ENCODE measurements around the gene AGPAT2.

Gene AGPAT2

DNA sequence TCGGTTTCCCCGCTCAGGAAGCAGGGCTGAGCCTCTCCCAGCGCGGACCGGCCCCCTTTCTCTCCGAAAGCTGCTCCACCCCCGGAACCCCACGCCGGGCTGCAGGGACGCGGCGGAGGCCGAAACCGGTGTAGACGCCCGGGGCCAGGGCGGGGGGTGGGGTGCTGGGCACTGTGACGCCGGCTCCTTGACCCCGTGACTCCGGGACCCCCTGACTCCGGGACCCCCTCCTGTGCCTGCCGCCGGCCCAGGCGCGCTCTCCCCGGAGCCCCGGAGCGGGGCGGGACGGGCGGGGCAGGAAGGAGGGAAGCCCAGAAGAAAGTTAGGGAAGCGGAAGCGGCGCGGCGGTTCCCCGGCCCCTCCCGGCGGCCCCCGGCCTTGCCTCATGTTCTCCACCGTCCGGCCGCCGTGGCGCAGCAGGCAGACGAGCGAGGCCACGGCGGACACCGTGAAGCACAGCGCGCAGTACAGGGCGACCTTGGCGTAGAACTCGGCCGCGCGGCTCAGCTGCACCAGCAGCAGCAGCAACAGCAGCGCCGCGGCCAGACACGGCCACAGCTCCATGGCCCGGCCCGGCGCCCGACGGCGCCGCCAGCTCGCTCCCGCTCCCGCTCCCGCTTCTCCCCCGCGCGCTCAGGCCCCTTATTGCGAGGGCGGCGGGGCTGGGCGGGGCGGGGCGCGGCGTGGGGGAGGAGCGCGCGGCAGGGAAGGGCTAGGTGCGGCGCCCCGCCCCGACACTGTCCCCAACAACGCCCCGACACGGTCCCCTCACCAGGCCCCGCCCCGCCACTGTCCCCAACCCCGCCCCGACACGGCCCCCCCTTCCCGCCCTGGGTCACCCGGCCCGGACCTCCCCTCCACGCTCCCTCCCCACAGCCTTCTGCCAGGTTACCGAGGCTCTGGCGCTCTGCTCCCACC lies at the start of gene AGPAT2 (continued):
- TF ChIP-seq, protein P1, sequence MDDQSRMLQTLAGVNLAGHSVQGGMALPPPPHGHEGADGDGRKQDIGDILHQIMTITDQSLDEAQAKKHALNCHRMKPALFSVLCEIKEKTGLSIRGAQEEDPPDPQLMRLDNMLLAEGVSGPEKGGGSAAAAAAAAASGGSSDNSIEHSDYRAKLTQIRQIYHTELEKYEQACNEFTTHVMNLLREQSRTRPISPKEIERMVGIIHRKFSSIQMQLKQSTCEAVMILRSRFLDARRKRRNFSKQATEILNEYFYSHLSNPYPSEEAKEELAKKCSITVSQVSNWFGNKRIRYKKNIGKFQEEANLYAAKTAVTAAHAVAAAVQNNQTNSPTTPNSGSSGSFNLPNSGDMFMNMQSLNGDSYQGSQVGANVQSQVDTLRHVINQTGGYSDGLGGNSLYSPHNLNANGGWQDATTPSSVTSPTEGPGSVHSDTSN (CRISPR knock-in tag; IDR thresholded peaks at IDR 0.05), result no peak
- TF ChIP-seq ZNF426 (tag by site-specific recombination; IDR thresholded peaks at IDR 0.05) (no peak), ZNF211 (tag by site-specific recombination; IDR thresholded peaks at IDR 0.05; ENCODE audit: low read depth) (no peak), SETDB1 (IDR thresholded peaks at IDR 0.05; ENCODE audit: insufficient read length, low read length) (no peak), ZNF394 (tag by site-specific recombination; IDR thresholded peaks at IDR 0.05; ENCODE audit: borderline replicate concordance) (no peak), GFI1B (tag by site-specific recombination; IDR thresholded peaks at IDR 0.05) (no peak), BCL11A (tag by site-specific recombination; IDR thresholded peaks at IDR 0.05; ENCODE audit: low read depth) (no peak), ZNF404 (tag by site-specific recombination; IDR thresholded peaks at IDR 0.05) (no peak), ZNF311 (tag by site-specific recombination; IDR thresholded peaks at IDR 0.05; ENCODE audit: borderline replicate concordance) (no peak), ZNF174 (tag by site-specific recombination; IDR thresholded peaks at IDR 0.05) (no peak), ZNF157 (tag by site-specific recombination; IDR thresholded peaks at IDR 0.05) (no peak), ZNF560 (tag by site-specific recombination; IDR thresholded peaks at IDR 0.05; ENCODE audit: borderline replicate concordance) (no peak), ZNF366 (tag by site-specific recombination; conservative IDR thresholded peaks at IDR 0.05) (peak; percentile 54), ZNF24 (tag by site-specific recombination; IDR thresholded peaks at IDR 0.05) (no peak), ZNF792 (tag by site-specific recombination; IDR thresholded peaks at IDR 0.05) (no peak), ZNF302 (tag by site-specific recombination; IDR thresholded peaks at IDR 0.05; ENCODE audit: low read depth) (no peak), ZNF121 (tag by site-specific recombination; IDR thresholded peaks at IDR 0.05) (no peak), ZNF777 (tag by site-specific recombination; IDR thresholded peaks at IDR 0.05; ENCODE audit: borderline replicate concordance) (no peak), KLF8 (tag by site-specific recombination; IDR thresholded peaks at IDR 0.05) (peak; percentile 78; the same call in 1 of the 2 replicates)
- TF ChIP-seq, protein P2, sequence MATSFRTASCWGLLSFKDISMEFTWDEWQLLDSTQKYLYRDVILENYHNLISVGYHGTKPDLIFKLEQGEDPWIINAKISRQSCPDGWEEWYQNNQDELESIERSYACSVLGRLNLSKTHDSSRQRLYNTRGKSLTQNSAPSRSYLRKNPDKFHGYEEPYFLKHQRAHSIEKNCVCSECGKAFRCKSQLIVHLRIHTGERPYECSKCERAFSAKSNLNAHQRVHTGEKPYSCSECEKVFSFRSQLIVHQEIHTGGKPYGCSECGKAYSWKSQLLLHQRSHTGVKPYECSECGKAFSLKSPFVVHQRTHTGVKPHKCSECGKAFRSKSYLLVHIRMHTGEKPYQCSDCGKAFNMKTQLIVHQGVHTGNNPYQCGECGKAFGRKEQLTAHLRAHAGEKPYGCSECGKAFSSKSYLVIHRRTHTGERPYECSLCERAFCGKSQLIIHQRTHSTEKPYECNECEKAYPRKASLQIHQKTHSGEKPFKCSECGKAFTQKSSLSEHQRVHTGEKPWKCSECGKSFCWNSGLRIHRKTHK (tag by site-specific recombination; IDR thresholded peaks at IDR 0.05), result no peak
- TF ChIP-seq, protein P3, sequence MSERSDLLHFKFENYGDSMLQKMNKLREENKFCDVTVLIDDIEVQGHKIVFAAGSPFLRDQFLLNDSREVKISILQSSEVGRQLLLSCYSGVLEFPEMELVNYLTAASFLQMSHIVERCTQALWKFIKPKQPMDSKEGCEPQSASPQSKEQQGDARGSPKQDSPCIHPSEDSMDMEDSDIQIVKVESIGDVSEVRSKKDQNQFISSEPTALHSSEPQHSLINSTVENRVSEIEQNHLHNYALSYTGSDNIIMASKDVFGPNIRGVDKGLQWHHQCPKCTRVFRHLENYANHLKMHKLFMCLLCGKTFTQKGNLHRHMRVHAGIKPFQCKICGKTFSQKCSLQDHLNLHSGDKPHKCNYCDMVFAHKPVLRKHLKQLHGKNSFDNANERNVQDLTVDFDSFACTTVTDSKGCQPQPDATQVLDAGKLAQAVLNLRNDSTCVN (tag by site-specific recombination; optimal IDR thresholded peaks at IDR 0.05), result peak; percentile 86
- TF ChIP-seq, protein P4, sequence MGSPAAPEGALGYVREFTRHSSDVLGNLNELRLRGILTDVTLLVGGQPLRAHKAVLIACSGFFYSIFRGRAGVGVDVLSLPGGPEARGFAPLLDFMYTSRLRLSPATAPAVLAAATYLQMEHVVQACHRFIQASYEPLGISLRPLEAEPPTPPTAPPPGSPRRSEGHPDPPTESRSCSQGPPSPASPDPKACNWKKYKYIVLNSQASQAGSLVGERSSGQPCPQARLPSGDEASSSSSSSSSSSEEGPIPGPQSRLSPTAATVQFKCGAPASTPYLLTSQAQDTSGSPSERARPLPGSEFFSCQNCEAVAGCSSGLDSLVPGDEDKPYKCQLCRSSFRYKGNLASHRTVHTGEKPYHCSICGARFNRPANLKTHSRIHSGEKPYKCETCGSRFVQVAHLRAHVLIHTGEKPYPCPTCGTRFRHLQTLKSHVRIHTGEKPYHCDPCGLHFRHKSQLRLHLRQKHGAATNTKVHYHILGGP (tag by site-specific recombination; IDR thresholded peaks at IDR 0.05), result no peak
- TF ChIP-seq, protein P5, sequence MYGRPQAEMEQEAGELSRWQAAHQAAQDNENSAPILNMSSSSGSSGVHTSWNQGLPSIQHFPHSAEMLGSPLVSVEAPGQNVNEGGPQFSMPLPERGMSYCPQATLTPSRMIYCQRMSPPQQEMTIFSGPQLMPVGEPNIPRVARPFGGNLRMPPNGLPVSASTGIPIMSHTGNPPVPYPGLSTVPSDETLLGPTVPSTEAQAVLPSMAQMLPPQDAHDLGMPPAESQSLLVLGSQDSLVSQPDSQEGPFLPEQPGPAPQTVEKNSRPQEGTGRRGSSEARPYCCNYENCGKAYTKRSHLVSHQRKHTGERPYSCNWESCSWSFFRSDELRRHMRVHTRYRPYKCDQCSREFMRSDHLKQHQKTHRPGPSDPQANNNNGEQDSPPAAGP (tag by site-specific recombination; IDR thresholded peaks at IDR 0.05), result peak; percentile 70
- TF ChIP-seq, protein P6, sequence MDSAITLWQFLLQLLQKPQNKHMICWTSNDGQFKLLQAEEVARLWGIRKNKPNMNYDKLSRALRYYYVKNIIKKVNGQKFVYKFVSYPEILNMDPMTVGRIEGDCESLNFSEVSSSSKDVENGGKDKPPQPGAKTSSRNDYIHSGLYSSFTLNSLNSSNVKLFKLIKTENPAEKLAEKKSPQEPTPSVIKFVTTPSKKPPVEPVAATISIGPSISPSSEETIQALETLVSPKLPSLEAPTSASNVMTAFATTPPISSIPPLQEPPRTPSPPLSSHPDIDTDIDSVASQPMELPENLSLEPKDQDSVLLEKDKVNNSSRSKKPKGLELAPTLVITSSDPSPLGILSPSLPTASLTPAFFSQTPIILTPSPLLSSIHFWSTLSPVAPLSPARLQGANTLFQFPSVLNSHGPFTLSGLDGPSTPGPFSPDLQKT (IDR thresholded peaks at IDR 0.05; ENCODE audit: borderline replicate concordance, low read depth, low read length), result no peak
- TF ChIP-seq, protein P7, sequence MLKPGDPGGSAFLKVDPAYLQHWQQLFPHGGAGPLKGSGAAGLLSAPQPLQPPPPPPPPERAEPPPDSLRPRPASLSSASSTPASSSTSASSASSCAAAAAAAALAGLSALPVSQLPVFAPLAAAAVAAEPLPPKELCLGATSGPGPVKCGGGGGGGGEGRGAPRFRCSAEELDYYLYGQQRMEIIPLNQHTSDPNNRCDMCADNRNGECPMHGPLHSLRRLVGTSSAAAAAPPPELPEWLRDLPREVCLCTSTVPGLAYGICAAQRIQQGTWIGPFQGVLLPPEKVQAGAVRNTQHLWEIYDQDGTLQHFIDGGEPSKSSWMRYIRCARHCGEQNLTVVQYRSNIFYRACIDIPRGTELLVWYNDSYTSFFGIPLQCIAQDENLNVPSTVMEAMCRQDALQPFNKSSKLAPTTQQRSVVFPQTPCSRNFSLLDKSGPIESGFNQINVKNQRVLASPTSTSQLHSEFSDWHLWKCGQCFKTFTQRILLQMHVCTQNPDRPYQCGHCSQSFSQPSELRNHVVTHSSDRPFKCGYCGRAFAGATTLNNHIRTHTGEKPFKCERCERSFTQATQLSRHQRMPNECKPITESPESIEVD (tag by site-specific recombination; IDR thresholded peaks at IDR 0.05), result no peak
- TF ChIP-seq, protein P8, sequence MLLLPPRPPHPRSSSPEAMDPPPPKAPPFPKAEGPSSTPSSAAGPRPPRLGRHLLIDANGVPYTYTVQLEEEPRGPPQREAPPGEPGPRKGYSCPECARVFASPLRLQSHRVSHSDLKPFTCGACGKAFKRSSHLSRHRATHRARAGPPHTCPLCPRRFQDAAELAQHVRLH (tag by site-specific recombination; IDR thresholded peaks at IDR 0.05), result no peak
